ENCODE measurements around the gene PRSS16. TPM values are rescaled to one million over a fixed set of nuclear protein-coding genes. Genes with fewer than 3 reads are reported as not detected.
"Not testable (repeated sequence)": the region's sequence is repeated elsewhere in the genome, so short reads cannot be mapped to it uniquely, and the experiment has no call there.

PRSS16 gene
- total and polyA plus RNA-seq, 9 donors: 1.7 to 16.9 (median 3.2) TPM

GRCh38 chr6:27260369-27260768, 12.9 kb downstream of the PRSS16 start:
- H3K36me3 ChIP-seq: no peaks in the 10 kb centered on the region
- DNase-seq: no peak
- intact Hi-C loops (cut with DNase I): no loop called here
- peaks cover 2% of the 10 kb centered on the region for H3K4me1 ChIP-seq (ENCODE audit: insufficient read depth)
- no peak for TF ChIP-seq POLR2A (IDR thresholded peaks at IDR 0.05)
- TF ChIP-seq CTCF (IDR thresholded peaks at IDR 0.05): no peak
- no peak for TF ChIP-seq EP300 (IDR thresholded peaks at IDR 0.05)
- H3K9me3 ChIP-seq: no peaks in the 10 kb centered on the region
- H3K27ac ChIP-seq: no peak overlapping the region
- no peak overlapping the region for H3K4me3 ChIP-seq
- no peaks in the 10 kb centered on the region for H3K27me3 ChIP-seq
- 3 to 9% (median 6%) methylated on average over 21 of the region's 21 CpGs for WGBS, 3 donors

GRCh38 chr6:27260836-27261375, 13.4 kb downstream of the PRSS16 start:
- H3K4me3 ChIP-seq: no peak overlapping the region
- 5 to 7% (median 5%) methylated on average over 30 of the region's 30 CpGs for WGBS, 3 donors
- H3K9me3 ChIP-seq: no peaks in the 10 kb centered on the region
- no peak for DNase-seq
- peaks cover 2% of the 10 kb centered on the region for H3K4me1 ChIP-seq (ENCODE audit: insufficient read depth)
- intact Hi-C loops (cut with DNase I): no loop called here
- H3K27me3 ChIP-seq: no peaks in the 10 kb centered on the region
- TF ChIP-seq EP300 (IDR thresholded peaks at IDR 0.05) (no peak), POLR2A (IDR thresholded peaks at IDR 0.05) (no peak), CTCF (IDR thresholded peaks at IDR 0.05) (no peak)
- H3K36me3 ChIP-seq: no peaks in the 10 kb centered on the region
- H3K27ac ChIP-seq: no peak overlapping the region

- TF ChIP-seq CTCF (IDR thresholded peaks at IDR 0.05) (no peak), EP300 (IDR thresholded peaks at IDR 0.05) (no peak), POLR2A (IDR thresholded peaks at IDR 0.05) (no peak)
- H3K27me3 ChIP-seq: no peaks in the 10 kb centered on the region
- no peak for DNase-seq
- WGBS, 3 donors: 65 to 76% (median 76%) methylated on average over 8 of the region's 8 CpGs
- intact Hi-C loops (cut with DNase I): no loop called here
- peaks cover 2% of the 10 kb centered on the region for H3K4me1 ChIP-seq (ENCODE audit: insufficient read depth)
- H3K9me3 ChIP-seq: no peaks in the 10 kb centered on the region
- H3K36me3 ChIP-seq: no peaks in the 10 kb centered on the region
- no peak overlapping the region for H3K27ac ChIP-seq
- no peak overlapping the region for H3K4me3 ChIP-seq
Measured at GRCh38 chr6:27263886-27264285, 16.4 kb downstream of the PRSS16 start.

- intact Hi-C loops (cut with DNase I); H3K9me3 ChIP-seq; H3K27ac ChIP-seq; H3K36me3 ChIP-seq; H3K4me1 ChIP-seq (ENCODE audit: insufficient read depth); H3K27me3 ChIP-seq; H3K4me3 ChIP-seq; DNase-seq: not testable (repeated sequence)
- WGBS, 3 donors: 87 to 96% (median 90%) methylated on average over 3 of the region's 3 CpGs
Measured at GRCh38 chr6:27267003-27267402, 19.5 kb downstream of the PRSS16 start.

GRCh38 chr6:27267857-27268434, 20.4 kb downstream of the PRSS16 start:
- Histone ChIP-seq H3K27ac (no peak overlapping the region), H3K27me3 (no peaks in the 10 kb centered on the region), H3K4me1 (ENCODE audit: insufficient read depth) (no peaks in the 10 kb centered on the region), H3K36me3 (no peaks in the 10 kb centered on the region), H3K9me3 (peaks cover 0 to 3% of the 10 kb centered on the region in 2 donors), H3K4me3 (no peak overlapping the region)
- DNase-seq: no peak
- 5 to 10% (median 6%) methylated on average over 22 of the region's 22 CpGs for WGBS, 3 donors
- intact Hi-C loops (cut with DNase I): no loop called here
- TF ChIP-seq CTCF (IDR thresholded peaks at IDR 0.05) (no peak), EP300 (IDR thresholded peaks at IDR 0.05) (no peak), POLR2A (IDR thresholded peaks at IDR 0.05) (no peak)

Data from ovary (tissue), 9 donors.